ENCODE measurements around the gene EIF4E.
"Not testable (repeated sequence)": the region's sequence is repeated elsewhere in the genome, so short reads cannot be mapped to it uniquely, and the experiment has no call there.

Gene EIF4E

DNA sequence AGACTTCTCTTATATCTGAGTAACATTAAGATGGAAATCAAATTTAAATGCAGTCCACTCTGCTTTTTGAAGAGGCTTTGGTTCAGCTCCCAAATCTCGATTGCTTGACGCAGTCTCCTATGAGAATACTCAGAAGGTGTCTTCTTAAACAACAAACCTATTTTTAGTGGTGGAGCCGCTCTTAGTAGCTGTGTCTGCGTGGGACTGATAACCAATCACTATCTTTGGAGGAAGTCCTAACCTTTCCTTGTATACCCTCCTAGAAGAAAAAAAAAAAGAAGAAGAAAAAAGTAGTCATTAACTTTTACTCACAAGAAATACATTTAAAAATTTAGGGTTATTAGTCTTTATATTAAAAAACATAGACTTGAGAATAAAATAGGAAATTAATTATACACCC lies 48.0 kb downstream of the EIF4E start:
- DNase-seq (ENCODE audit: low read depth in 2 of 2, low spot score in 1 of 2), result not testable (repeated sequence)

GRCh38 chr4:98879515-98879914 lies 49.4 kb downstream of the EIF4E start:
- DNase-seq (ENCODE audit: low read depth in 2 of 2, low spot score in 1 of 2), result no peak

- DNase-seq (ENCODE audit: low read depth in 2 of 2, low spot score in 1 of 2), result no peak
Observed at GRCh38 chr4:98873059-98873458, 55.9 kb downstream of the EIF4E start.

- DNase-seq (ENCODE audit: low read depth in 2 of 2, low spot score in 1 of 2), result not testable (repeated sequence)
Observed at GRCh38 chr4:98872120-98872906, 56.6 kb downstream of the EIF4E start.

DNA sequence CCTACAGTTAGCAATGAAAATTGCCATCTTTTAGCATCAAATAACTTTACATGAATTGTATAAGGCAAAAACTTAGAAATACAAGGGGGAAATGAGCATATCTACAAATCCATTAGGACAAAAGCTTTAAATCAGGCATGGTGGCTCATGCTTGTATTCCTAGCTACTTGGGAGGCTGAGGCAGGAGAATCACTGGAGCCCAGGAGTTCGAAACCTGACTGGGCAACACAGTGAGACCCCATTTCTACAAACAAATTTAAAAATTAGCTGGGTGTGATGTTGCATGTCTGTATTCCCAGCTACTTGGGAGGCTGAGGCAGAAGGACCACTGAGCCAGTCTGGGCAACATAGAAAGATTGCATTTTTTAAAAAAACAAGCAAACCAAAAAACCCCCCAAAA lies 61.3 kb downstream of the EIF4E start:
- DNase-seq (ENCODE audit: low read depth in 2 of 2, low spot score in 1 of 2), result no peak

- DNase-seq (ENCODE audit: low read depth in 2 of 2, low spot score in 1 of 2), result no peak
Observed at GRCh38 chr4:98865059-98865458, 63.9 kb downstream of the EIF4E start.

- no peak for DNase-seq (ENCODE audit: low read depth in 2 of 2, low spot score in 1 of 2)
Observed at GRCh38 chr4:98864560-98864959, 64.4 kb downstream of the EIF4E start.

DNA sequence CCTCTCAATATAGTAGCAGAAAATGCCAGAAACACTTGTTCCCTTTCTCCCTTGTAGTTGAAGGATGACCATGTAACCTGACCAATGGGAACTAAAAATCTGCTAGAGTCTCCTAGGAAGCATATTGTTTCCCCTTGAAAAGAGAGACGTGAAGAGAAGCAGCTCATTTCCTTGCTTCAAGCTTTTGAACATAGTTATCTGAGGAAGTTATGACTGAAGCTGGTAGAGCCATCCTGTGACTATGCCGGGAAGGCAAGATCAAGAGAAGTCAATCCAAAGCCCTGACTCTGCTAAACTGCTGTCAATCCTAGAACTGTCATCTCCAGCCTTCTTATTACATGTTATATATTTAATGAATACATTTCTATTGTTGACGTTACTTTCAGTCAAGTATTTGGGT lies 66.6 kb downstream of the EIF4E start:
- no peak for DNase-seq (ENCODE audit: low read depth in 2 of 2, low spot score in 1 of 2)

GRCh38 chr4:98861100-98861884 lies 67.6 kb downstream of the EIF4E start:
- DNase-seq (ENCODE audit: low read depth in 2 of 2, low spot score in 1 of 2), result no peak

- DNase-seq (ENCODE audit: low read depth in 2 of 2, low spot score in 1 of 2), result no peak
Observed at GRCh38 chr4:98851806-98852205, 77.1 kb downstream of the EIF4E start.

DNA sequence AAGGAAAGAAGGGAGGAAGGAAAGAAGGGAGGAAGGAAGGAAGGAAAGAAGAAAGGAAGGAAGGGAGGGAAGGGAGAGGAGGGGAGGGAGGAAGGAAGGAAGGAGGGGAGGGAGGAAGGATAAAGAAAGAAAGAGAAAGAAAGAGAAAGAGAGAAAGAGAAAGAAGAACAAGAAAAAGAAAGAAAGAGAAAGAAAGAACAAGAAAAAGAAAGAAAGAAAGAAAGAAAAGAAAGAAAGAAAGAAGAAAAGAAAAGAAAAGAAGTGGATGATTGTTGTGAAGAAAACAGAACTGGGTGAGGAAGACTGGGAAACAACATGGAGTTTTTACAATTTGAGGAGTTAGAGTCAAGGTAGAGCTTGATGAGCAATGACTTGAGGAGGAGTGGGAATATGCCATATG lies 78.0 kb downstream of the EIF4E start:
- DNase-seq (ENCODE audit: low read depth in 2 of 2, low spot score in 1 of 2), result no peak

- no peak for DNase-seq (ENCODE audit: low read depth in 2 of 2, low spot score in 1 of 2)
Observed at GRCh38 chr4:98848448-98848847, 80.5 kb downstream of the EIF4E start.

- no peak for DNase-seq (ENCODE audit: low read depth in 2 of 2, low spot score in 1 of 2)
Observed at GRCh38 chr4:98845960-98846359, 83.0 kb downstream of the EIF4E start.

GRCh38 chr4:98842917-98843316 lies 86.0 kb downstream of the EIF4E start:
- DNase-seq (ENCODE audit: low read depth in 2 of 2, low spot score in 1 of 2), result not testable (repeated sequence)

GRCh38 chr4:98838977-98839618 lies 89.8 kb downstream of the EIF4E start:
- DNase-seq (ENCODE audit: low read depth in 2 of 2, low spot score in 1 of 2), result no peak

GRCh38 chr4:98838531-98838930 lies 90.4 kb downstream of the EIF4E start:
- DNase-seq (ENCODE audit: low read depth in 2 of 2, low spot score in 1 of 2), result no peak

DNA sequence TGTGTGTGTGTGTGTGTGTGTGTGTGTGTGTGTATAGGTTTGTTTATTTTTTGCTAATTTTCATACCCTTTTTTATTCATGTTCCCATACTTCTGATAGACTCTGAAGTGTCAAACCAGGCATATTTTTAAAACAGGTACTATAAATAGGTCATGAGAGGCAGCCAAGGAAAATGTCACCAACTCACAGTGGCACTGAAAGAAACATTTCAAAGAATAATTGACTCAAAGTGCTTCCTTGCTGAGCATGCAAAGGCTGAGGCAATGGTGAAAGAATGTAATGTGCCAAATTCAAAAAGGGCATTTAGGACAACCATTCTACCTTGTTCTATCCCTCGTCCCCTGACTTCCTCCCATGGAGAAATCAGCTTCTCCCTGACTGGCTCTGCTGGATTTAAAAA lies 95.5 kb downstream of the EIF4E start:
- no peak for DNase-seq (ENCODE audit: low read depth in 2 of 2, low spot score in 1 of 2)

DNA sequence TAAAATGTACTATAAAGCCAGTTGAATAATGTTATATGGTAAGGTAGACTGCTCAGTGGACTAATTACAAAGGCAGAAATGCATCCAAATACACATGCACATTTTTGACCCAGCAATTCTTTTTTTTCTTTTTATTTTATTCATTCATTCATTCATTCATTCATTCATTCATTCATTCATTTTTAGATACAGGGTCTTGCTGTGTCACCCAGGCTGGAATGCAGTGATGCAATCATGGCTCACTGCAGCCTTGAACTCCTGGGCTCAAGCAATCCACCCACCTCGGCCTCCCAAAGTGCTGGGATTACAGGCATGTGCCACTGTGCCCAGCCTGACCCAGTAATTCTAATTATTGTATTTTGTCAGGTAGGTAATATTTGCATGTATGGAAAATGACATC lies 97.9 kb downstream of the EIF4E start:
- not testable (repeated sequence) for DNase-seq (ENCODE audit: low read depth in 2 of 2, low spot score in 1 of 2)

Data from stimulated activated CD8-positive, alpha-beta memory T cell treated with anti-CD3 and anti-CD28 coated beads, Interleukin-4, amount 100 ng/mL, for 1 hour (primary cell).